Dendritic cell treated with granulocyte-macrophage colony-stimulating factor and Interleukin-4, amounts not matched to agents 40 ng/mL and 50 ng/mL, for 4 days (primary cell): ENCODE results near the gene UGCG.
"Not testable (repeated sequence)": the region's sequence is repeated elsewhere in the genome, so short reads cannot be mapped to it uniquely, and the experiment has no call there.

Source experiments
- H3K27ac Mint-ChIP-seq: one replicate; pipeline ENCODE4 v1.8.0; 2022; ENCODE audit warnings: mild to moderate bottlenecking, mixed read lengths
- H3K27me3 Mint-ChIP-seq: one replicate; pipeline ENCODE4 v1.8.0; 2022; ENCODE audit warnings: mild to moderate bottlenecking, mixed read lengths
- H3K36me3 Mint-ChIP-seq: one replicate; pipeline ENCODE4 v1.8.0; 2022; ENCODE audit warnings: low read depth, mixed read lengths
- H3K4me1 Mint-ChIP-seq: one replicate; pipeline ENCODE4 v1.8.0; 2022; ENCODE audit warnings: low read depth, mixed read lengths
- H3K4me3 Mint-ChIP-seq: one replicate; pipeline ENCODE4 v1.8.0; 2022; ENCODE audit warnings: mild to moderate bottlenecking, moderate library complexity, mixed read lengths
- H3K9me3 Mint-ChIP-seq: one replicate; pipeline ENCODE4 v1.8.0; 2022; ENCODE audit warnings: mixed read lengths
- intact Hi-C: fragments of 100-400 bp; cut with micrococcal nuclease; formaldehyde crosslinking; loops from one replicate; pipeline ENCODE4 v1.15.0; 2022

Gene UGCG

GRCh38 chr9:111960485-111960884 is 63.9 kb downstream of the UGCG start:
- H3K36me3 Mint-ChIP-seq, intact Hi-C loops, H3K27ac Mint-ChIP-seq, H3K9me3 Mint-ChIP-seq, H3K4me3 Mint-ChIP-seq: not testable (repeated sequence)
- Mint-ChIP-seq H3K4me1 (peaks cover 34% of the 10 kb centered on the region), H3K27me3 (peaks cover 16% of the 10 kb centered on the region)

GRCh38 chr9:111961009-111961408 is 64.4 kb downstream of the UGCG start:
- Mint-ChIP-seq H3K4me1 (peaks cover 34% of the 10 kb centered on the region), H3K9me3 (no peaks in the 10 kb centered on the region), H3K36me3 (no peaks in the 10 kb centered on the region), H3K27me3 (peaks cover 13% of the 10 kb centered on the region), H3K27ac (no peak overlapping the region), H3K4me3 (no peak overlapping the region)
- intact Hi-C loops: no loop called here

- no peak overlapping the region for H3K4me3 Mint-ChIP-seq
- no peaks in the 10 kb centered on the region for H3K9me3 Mint-ChIP-seq
- H3K27ac Mint-ChIP-seq: no peak overlapping the region
- peaks cover 12% of the 10 kb centered on the region for H3K27me3 Mint-ChIP-seq
- H3K4me1 Mint-ChIP-seq: peaks cover 34% of the 10 kb centered on the region
- H3K36me3 Mint-ChIP-seq: no peaks in the 10 kb centered on the region
- intact Hi-C loops: no loop called here
Observed at GRCh38 chr9:111961575-111961974, 65.0 kb downstream of the UGCG start.

GRCh38 chr9:111962021-111962420 is 65.4 kb downstream of the UGCG start:
- peaks cover 34% of the 10 kb centered on the region for H3K4me1 Mint-ChIP-seq
- H3K27ac Mint-ChIP-seq: no peak overlapping the region
- H3K36me3 Mint-ChIP-seq: no peaks in the 10 kb centered on the region
- H3K4me3 Mint-ChIP-seq: no peak overlapping the region
- intact Hi-C loops: no loop called here
- H3K27me3 Mint-ChIP-seq: peaks cover 12% of the 10 kb centered on the region
- H3K9me3 Mint-ChIP-seq: no peaks in the 10 kb centered on the region

GRCh38 chr9:111963995-111964394 is 67.4 kb downstream of the UGCG start:
- no peaks in the 10 kb centered on the region for H3K9me3 Mint-ChIP-seq
- H3K4me1 Mint-ChIP-seq: peaks cover 15% of the 10 kb centered on the region
- intact Hi-C loops: no loop called here
- no peak overlapping the region for H3K4me3 Mint-ChIP-seq
- H3K27me3 Mint-ChIP-seq: peaks cover 12% of the 10 kb centered on the region
- H3K27ac Mint-ChIP-seq: no peak overlapping the region
- no peaks in the 10 kb centered on the region for H3K36me3 Mint-ChIP-seq

GRCh38 chr9:111965566-111966019 is 69.0 kb downstream of the UGCG start:
- H3K27me3 Mint-ChIP-seq: peaks cover 11% of the 10 kb centered on the region
- H3K9me3 Mint-ChIP-seq: no peaks in the 10 kb centered on the region
- H3K36me3 Mint-ChIP-seq: no peaks in the 10 kb centered on the region
- no peak overlapping the region for H3K27ac Mint-ChIP-seq
- H3K4me1 Mint-ChIP-seq: peaks cover 5% of the 10 kb centered on the region
- H3K4me3 Mint-ChIP-seq: no peak overlapping the region
- intact Hi-C loops: no loop called here

- Mint-ChIP-seq H3K27me3 (peaks cover 10% of the 10 kb centered on the region), H3K27ac (no peak overlapping the region), H3K9me3 (no peaks in the 10 kb centered on the region), H3K4me1 (peaks cover 5% of the 10 kb centered on the region), H3K4me3 (no peak overlapping the region), H3K36me3 (no peaks in the 10 kb centered on the region)
- intact Hi-C loops: no loop called here
Observed at GRCh38 chr9:111966124-111966723, 69.6 kb downstream of the UGCG start.

GRCh38 chr9:111966861-111967291 is 70.3 kb downstream of the UGCG start:
- Mint-ChIP-seq H3K27me3 (peaks cover 6% of the 10 kb centered on the region), H3K4me3 (no peak overlapping the region), H3K27ac (no peak overlapping the region), H3K36me3 (no peaks in the 10 kb centered on the region), H3K9me3 (no peaks in the 10 kb centered on the region), H3K4me1 (peaks cover 5% of the 10 kb centered on the region)
- intact Hi-C loops: no loop called here

GRCh38 chr9:111967621-111968020 is 71.0 kb downstream of the UGCG start:
- no peak overlapping the region for H3K27ac Mint-ChIP-seq
- no peaks in the 10 kb centered on the region for H3K9me3 Mint-ChIP-seq
- intact Hi-C loops: no loop called here
- H3K36me3 Mint-ChIP-seq: no peaks in the 10 kb centered on the region
- peaks cover 5% of the 10 kb centered on the region for H3K4me1 Mint-ChIP-seq
- H3K27me3 Mint-ChIP-seq: peaks cover 6% of the 10 kb centered on the region
- no peak overlapping the region for H3K4me3 Mint-ChIP-seq

GRCh38 chr9:111969061-111969460 is 72.4 kb downstream of the UGCG start:
- Mint-ChIP-seq H3K27ac (no peak overlapping the region), H3K9me3 (no peaks in the 10 kb centered on the region), H3K4me1 (peaks cover 5% of the 10 kb centered on the region), H3K27me3 (peaks cover 2% of the 10 kb centered on the region), H3K4me3 (no peak overlapping the region), H3K36me3 (no peaks in the 10 kb centered on the region)
- intact Hi-C loops: no loop called here

GRCh38 chr9:111969622-111970021 is 73.0 kb downstream of the UGCG start:
- Mint-ChIP-seq H3K36me3 (no peaks in the 10 kb centered on the region), H3K9me3 (no peaks in the 10 kb centered on the region), H3K4me1 (peaks cover 5% of the 10 kb centered on the region), H3K27me3 (peaks cover 2% of the 10 kb centered on the region), H3K4me3 (no peak overlapping the region), H3K27ac (no peak overlapping the region)
- intact Hi-C loops: no loop called here

- Mint-ChIP-seq H3K4me3 (no peak overlapping the region), H3K9me3 (no peaks in the 10 kb centered on the region), H3K27ac (no peak overlapping the region), H3K27me3 (peaks cover 2% of the 10 kb centered on the region), H3K36me3 (no peaks in the 10 kb centered on the region), H3K4me1 (no peaks in the 10 kb centered on the region)
- intact Hi-C loops: no loop called here
Observed at GRCh38 chr9:111970827-111971226, 74.2 kb downstream of the UGCG start.

GRCh38 chr9:111974092-111974681 is 77.6 kb downstream of the UGCG start:
- Mint-ChIP-seq H3K9me3 (no peaks in the 10 kb centered on the region), H3K27ac (no peak overlapping the region), H3K4me3 (no peak overlapping the region), H3K4me1 (peaks cover 10% of the 10 kb centered on the region), H3K27me3 (peaks cover 4% of the 10 kb centered on the region), H3K36me3 (no peaks in the 10 kb centered on the region)
- intact Hi-C loops: no loop called here

- H3K36me3 Mint-ChIP-seq: no peaks in the 10 kb centered on the region
- no peak overlapping the region for H3K27ac Mint-ChIP-seq
- peaks cover 10% of the 10 kb centered on the region for H3K4me1 Mint-ChIP-seq
- no peaks in the 10 kb centered on the region for H3K9me3 Mint-ChIP-seq
- H3K4me3 Mint-ChIP-seq: no peak overlapping the region
- intact Hi-C loops: no loop called here
- H3K27me3 Mint-ChIP-seq: peaks cover 4% of the 10 kb centered on the region
Observed at GRCh38 chr9:111975709-111976108, 79.1 kb downstream of the UGCG start.

GRCh38 chr9:111978616-111979015 is 82.0 kb downstream of the UGCG start:
- Mint-ChIP-seq H3K4me3 (no peak overlapping the region), H3K27ac (no peak overlapping the region), H3K36me3 (no peaks in the 10 kb centered on the region), H3K27me3 (peaks cover 15% of the 10 kb centered on the region), H3K4me1 (peaks cover 23% of the 10 kb centered on the region), H3K9me3 (no peaks in the 10 kb centered on the region)
- intact Hi-C loops: no loop called here
